Smooth muscle cell (in vitro differentiated cells): Measurements from ENCODE around the gene PRPS1L1. TPM values are rescaled to one million over a fixed set of nuclear protein-coding genes. Genes with fewer than 3 reads are reported as not detected.

Experiments
- DNase-seq: peaks from one replicate; lab custom pipeline; 2025; ENCODE audit not compliant: unreplicated experiment; lab: John Stamatoyannopoulos, UW
- H2AFZ ChIP-seq: fragments of 200-600 bp; sonication (generic); 2 replicates; pipeline ENCODE4 v1.6.0; 2016; ENCODE audit warnings: antibody characterized with exemption, low read depth, mild to moderate bottlenecking
- H3F3A ChIP-seq: fragments of 200-600 bp; sonication (generic); 2 replicates; pipeline ENCODE4 v1.6.0; 2017; ENCODE audit warnings: antibody characterized with exemption, low read depth
- H3K27ac ChIP-seq: fragments of 200-600 bp; sonication (generic); 2 replicates; pipeline ENCODE4 v1.5.1; 2016; ENCODE audit warnings: low read depth, mild to moderate bottlenecking
- H3K27me3 ChIP-seq: fragments of 200-600 bp; sonication (generic); 2 replicates; pipeline ENCODE4 v1.6.1; 2016; ENCODE audit warnings: low read depth, mild to moderate bottlenecking
- H3K36me3 ChIP-seq: fragments of 200-600 bp; sonication (generic); 2 replicates; pipeline ENCODE4 v1.5.1; 2016; ENCODE audit warnings: low read depth
- H3K4me1 ChIP-seq: fragments of 200-600 bp; sonication (generic); 2 replicates; pipeline ENCODE4 v1.5.1; 2016; ENCODE audit warnings: low read depth
- H3K4me2 ChIP-seq: fragments of 200-600 bp; sonication (generic); 2 replicates; pipeline ENCODE4 v1.6.0; 2016; ENCODE audit warnings: mild to moderate bottlenecking
- H3K4me3 ChIP-seq: fragments of 200-600 bp; sonication (generic); 2 replicates; pipeline ENCODE4 v1.5.1; 2016; ENCODE audit warnings: mild to moderate bottlenecking
- H3K79me2 ChIP-seq: fragments of 200-600 bp; sonication (generic); 2 replicates; pipeline ENCODE4 v1.6.0; 2016; ENCODE audit warnings: low read depth, mild to moderate bottlenecking
- H3K9ac ChIP-seq: fragments of 200-600 bp; sonication (generic); 2 replicates; pipeline ENCODE4 v1.6.0; 2016; ENCODE audit warnings: low read depth
- H3K9me3 ChIP-seq: fragments of 200-600 bp; sonication (generic); replicated peaks from 2 replicates; pipeline ENCODE4 v1.5.1; 2016; ENCODE audit warnings: low read depth
- H4K20me1 ChIP-seq: fragments of 200-600 bp; sonication (generic); 2 replicates; pipeline ENCODE4 v1.6.0; 2016; ENCODE audit warnings: low read depth
- WGBS: methylation state at CpG from one replicate; pipeline ENCODE4 v1.1.7; 2016; ENCODE audit warnings: low lambda C conversion rate; 5-methylcytosine and 5-hydroxymethylcytosine counted together
- polyA plus RNA-seq: library from polyadenylated mRNA; unstranded; fragments of >200 nt; fragmentation: Nextera tagmentation; extraction: Ambion mirVana; gene quantifications from 2 replicates; pipeline ENCODE4 v1.2.1, GENCODE V29; 2016
- total RNA-seq: library from RNA; depleted of rRNA; stranded (reverse); fragments of >200 nt; gene quantifications from 2 replicates; pipeline ENCODE4 v1.2.3, GENCODE V29; 2014
- TF ChIP-seq, protein P1 (sequence below): fragments of 200-600 bp; sonication (generic); IDR thresholded peaks from 2 replicates; pipeline ENCODE4 v1.5.1; 2017; ENCODE audit warnings: borderline replicate concordance, mild to moderate bottlenecking, antibody characterized with exemption; ENCODE audit not compliant: insufficient read depth, poor library complexity, severe bottlenecking

Gene PRPS1L1
- total and polyA plus RNA-seq, 2 experiments from 2014 or later = not detected

GRCh38 chr7:18004372-18004771 lies 23.3 kb downstream of the PRPS1L1 start:
- DNase-seq = no peak
- no peaks in the 10 kb centered on the region for H3K4me1 ChIP-seq
- no peaks in the 10 kb centered on the region for H3K79me2 ChIP-seq
- no peaks in the 10 kb centered on the region for H3K9me3 ChIP-seq
- 83% methylated on average over 3 of the region's 3 CpGs for WGBS
- no peaks in the 10 kb centered on the region for H4K20me1 ChIP-seq
- H2AFZ ChIP-seq = no peak overlapping the region
- no peaks in the 10 kb centered on the region for H3K36me3 ChIP-seq
- H3K27ac ChIP-seq = no peak overlapping the region
- no peaks in the 10 kb centered on the region for H3F3A ChIP-seq
- no peak overlapping the region for H3K9ac ChIP-seq
- no peaks in the 10 kb centered on the region for H3K27me3 ChIP-seq
- H3K4me3 ChIP-seq = no peak overlapping the region
- H3K4me2 ChIP-seq = no peak overlapping the region
- TF ChIP-seq, protein P1, sequence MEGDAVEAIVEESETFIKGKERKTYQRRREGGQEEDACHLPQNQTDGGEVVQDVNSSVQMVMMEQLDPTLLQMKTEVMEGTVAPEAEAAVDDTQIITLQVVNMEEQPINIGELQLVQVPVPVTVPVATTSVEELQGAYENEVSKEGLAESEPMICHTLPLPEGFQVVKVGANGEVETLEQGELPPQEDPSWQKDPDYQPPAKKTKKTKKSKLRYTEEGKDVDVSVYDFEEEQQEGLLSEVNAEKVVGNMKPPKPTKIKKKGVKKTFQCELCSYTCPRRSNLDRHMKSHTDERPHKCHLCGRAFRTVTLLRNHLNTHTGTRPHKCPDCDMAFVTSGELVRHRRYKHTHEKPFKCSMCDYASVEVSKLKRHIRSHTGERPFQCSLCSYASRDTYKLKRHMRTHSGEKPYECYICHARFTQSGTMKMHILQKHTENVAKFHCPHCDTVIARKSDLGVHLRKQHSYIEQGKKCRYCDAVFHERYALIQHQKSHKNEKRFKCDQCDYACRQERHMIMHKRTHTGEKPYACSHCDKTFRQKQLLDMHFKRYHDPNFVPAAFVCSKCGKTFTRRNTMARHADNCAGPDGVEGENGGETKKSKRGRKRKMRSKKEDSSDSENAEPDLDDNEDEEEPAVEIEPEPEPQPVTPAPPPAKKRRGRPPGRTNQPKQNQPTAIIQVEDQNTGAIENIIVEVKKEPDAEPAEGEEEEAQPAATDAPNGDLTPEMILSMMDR = no peak

GRCh38 chr7:18003286-18003994 lies 24.2 kb downstream of the PRPS1L1 start:
- Histone ChIP-seq H3F3A (no peaks in the 10 kb centered on the region), H3K27me3 (no peaks in the 10 kb centered on the region), H2AFZ (no peak overlapping the region), H3K36me3 (no peaks in the 10 kb centered on the region), H3K9me3 (no peaks in the 10 kb centered on the region), H3K27ac (no peak overlapping the region), H3K4me2 (no peak overlapping the region), H3K79me2 (no peaks in the 10 kb centered on the region), H4K20me1 (no peaks in the 10 kb centered on the region), H3K4me3 (no peak overlapping the region), H3K4me1 (no peaks in the 10 kb centered on the region), H3K9ac (no peak overlapping the region)
- DNase-seq = no peak
- 81% methylated on average over 4 of the region's 4 CpGs for WGBS
- TF ChIP-seq, protein P1 = no peak

DNA sequence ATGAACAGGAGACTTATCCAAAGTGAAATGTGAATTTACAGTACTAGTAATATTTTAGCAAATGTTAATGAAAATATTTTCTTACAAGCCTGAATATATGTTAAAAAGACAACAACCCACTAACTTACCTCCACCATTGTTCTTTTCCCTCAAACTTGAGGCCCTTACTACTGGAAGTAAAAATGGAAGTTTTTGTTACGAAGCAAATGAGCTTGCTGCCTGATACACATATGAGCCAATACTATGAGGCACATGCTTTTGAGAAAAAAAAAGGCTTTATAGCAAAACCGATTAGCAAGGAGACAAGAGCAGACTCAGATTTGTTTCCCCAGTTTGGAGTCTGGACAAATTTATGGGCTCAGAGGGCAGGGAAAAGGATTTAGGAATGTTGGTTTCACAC lies 29.0 kb downstream of the PRPS1L1 start:
- TF ChIP-seq, protein P1 = no peak
- H4K20me1 ChIP-seq = no peaks in the 10 kb centered on the region
- no peak overlapping the region for H3K4me3 ChIP-seq
- H3K79me2 ChIP-seq = no peaks in the 10 kb centered on the region
- no peak overlapping the region for H3K4me2 ChIP-seq
- H3K9ac ChIP-seq = no peak overlapping the region
- no peak overlapping the region for H2AFZ ChIP-seq
- no peaks in the 10 kb centered on the region for H3F3A ChIP-seq
- H3K36me3 ChIP-seq = no peaks in the 10 kb centered on the region
- no peak overlapping the region for H3K27ac ChIP-seq
- no peaks in the 10 kb centered on the region for H3K4me1 ChIP-seq
- H3K27me3 ChIP-seq = no peaks in the 10 kb centered on the region
- DNase-seq = no peak
- 93% methylated on average over 2 of the region's 2 CpGs for WGBS
- no peaks in the 10 kb centered on the region for H3K9me3 ChIP-seq
